PFSK-1 (cell line): ENCODE results near the gene NDUFS8.

Experiments used
- FOXP2 ChIP-seq: optimal IDR thresholded peaks from 2 replicates; pipeline ENCODE3; 2011; ENCODE audit warnings: borderline replicate concordance, control low read depth, inconsistent platforms; ENCODE audit not compliant: insufficient read depth; ENCODE audit errors: extremely low read length, extremely low read depth
- POLR2AphosphoS5 ChIP-seq: IDR thresholded peaks from 2 replicates; pipeline ENCODE4 v1.6.1; 2012; ENCODE audit warnings: low read depth, mild to moderate bottlenecking, control low read depth, low read length, moderate library complexity
- REST ChIP-seq, 2 experiments: IDR thresholded peaks; 2 replicates each; pipeline versions ENCODE4 v1.6.1 to v1.8.0; 2011 to 2012; ENCODE audit warnings: low read depth in 2 of 2, low read length in 2 of 2, control low read depth in 1 of 2, inconsistent platforms in 1 of 2, mild to moderate bottlenecking in 1 of 2, moderate library complexity in 1 of 2; ENCODE audit not compliant: insufficient read depth in 1 of 2
- SIN3A ChIP-seq: IDR thresholded peaks from 2 replicates; pipeline ENCODE4 v1.6.1; 2012; ENCODE audit warnings: mild to moderate bottlenecking, low read length, moderate library complexity, borderline replicate concordance; ENCODE audit not compliant: insufficient read depth
- TAF1 ChIP-seq: IDR thresholded peaks from 2 replicates; pipeline ENCODE4 v1.6.1; 2012; ENCODE audit warnings: low read length, control low read depth, borderline replicate concordance; ENCODE audit not compliant: insufficient read depth

GRCh38 chr11:68004551-68005335 is 25.7 kb upstream of the NDUFS8 start:
- TF ChIP-seq FOXP2 (no peak), SIN3A (no peak), POLR2AphosphoS5 (no peak), TAF1 (no peak), REST (IDR thresholded peaks at IDR 0.05; ENCODE audit: insufficient read depth in 1 of 2, low read depth in 2 of 2, low read length in 2 of 2) (no peak)
